ENCODE data around the gene PRRT3.

The PRRT3 gene

GRCh38 chr3:9916346-9916733 lies 35.9 kb downstream of the PRRT3 start:
- peak overlapping the region; percentile 70 for H3K4me3 Mint-ChIP-seq
- H3K27me3 Mint-ChIP-seq = peaks cover 6% of the 10 kb centered on the region
- peak overlapping the region; percentile 31 for H3K27ac Mint-ChIP-seq
- H3K4me1 Mint-ChIP-seq (ENCODE audit: low read depth) = peaks cover 27% of the 10 kb centered on the region
- H3K9me3 Mint-ChIP-seq = no peaks in the 10 kb centered on the region
- H3K36me3 Mint-ChIP-seq (ENCODE audit: low read depth) = no peaks in the 10 kb centered on the region

- Mint-ChIP-seq H3K27ac (peak overlapping the region; percentile 36), H3K4me1 (ENCODE audit: low read depth) (peaks cover 27% of the 10 kb centered on the region), H3K36me3 (ENCODE audit: low read depth) (no peaks in the 10 kb centered on the region), H3K9me3 (no peaks in the 10 kb centered on the region), H3K4me3 (peak overlapping the region; percentile 70), H3K27me3 (peaks cover 6% of the 10 kb centered on the region)
These were observed 36.7 kb downstream of the PRRT3 start for GRCh38 chr3:9915254-9916141.

- Mint-ChIP-seq H3K27me3 (peaks cover 6% of the 10 kb centered on the region), H3K36me3 (ENCODE audit: low read depth) (no peaks in the 10 kb centered on the region), H3K4me1 (ENCODE audit: low read depth) (peaks cover 29% of the 10 kb centered on the region), H3K4me3 (peak overlapping the region; percentile 13), H3K27ac (no peak overlapping the region), H3K9me3 (no peaks in the 10 kb centered on the region)
These were observed 37.5 kb downstream of the PRRT3 start for GRCh38 chr3:9914559-9915253.

- Mint-ChIP-seq H3K4me3 (no peak overlapping the region), H3K36me3 (ENCODE audit: low read depth) (no peaks in the 10 kb centered on the region), H3K9me3 (no peaks in the 10 kb centered on the region)
These were observed 38.2 kb downstream of the PRRT3 start for GRCh38 chr3:9914011-9914410.

GRCh38 chr3:9913601-9914000 lies 38.6 kb downstream of the PRRT3 start:
- H3K9me3 Mint-ChIP-seq = no peaks in the 10 kb centered on the region
- H3K4me3 Mint-ChIP-seq = no peak overlapping the region
- peaks cover 6% of the 10 kb centered on the region for H3K27me3 Mint-ChIP-seq
- H3K4me1 Mint-ChIP-seq (ENCODE audit: low read depth) = peaks cover 36% of the 10 kb centered on the region
- H3K27ac Mint-ChIP-seq = no peak overlapping the region
- H3K36me3 Mint-ChIP-seq (ENCODE audit: low read depth) = no peaks in the 10 kb centered on the region

More at GRCh38 chr3:9914011-9914410, 38.2 kb downstream of the PRRT3 start:
- Mint-ChIP-seq H3K27ac (no peak overlapping the region), H3K4me1 (ENCODE audit: low read depth) (peaks cover 36% of the 10 kb centered on the region), H3K27me3 (peaks cover 6% of the 10 kb centered on the region)

GRCh38 chr3:9912294-9912935 lies 39.8 kb downstream of the PRRT3 start:
- Mint-ChIP-seq H3K9me3 (no peaks in the 10 kb centered on the region), H3K4me3 (no peak overlapping the region), H3K27me3 (peaks cover 6% of the 10 kb centered on the region), H3K27ac (no peak overlapping the region), H3K4me1 (ENCODE audit: low read depth) (peaks cover 36% of the 10 kb centered on the region), H3K36me3 (ENCODE audit: low read depth) (no peaks in the 10 kb centered on the region)

GRCh38 chr3:9911863-9912262 lies 40.3 kb downstream of the PRRT3 start:
- H3K27me3 Mint-ChIP-seq = peaks cover 6% of the 10 kb centered on the region
- no peaks in the 10 kb centered on the region for H3K9me3 Mint-ChIP-seq
- H3K36me3 Mint-ChIP-seq (ENCODE audit: low read depth) = no peaks in the 10 kb centered on the region
- H3K4me3 Mint-ChIP-seq = no peak overlapping the region
- peaks cover 35% of the 10 kb centered on the region for H3K4me1 Mint-ChIP-seq (ENCODE audit: low read depth)
- H3K27ac Mint-ChIP-seq = no peak overlapping the region

GRCh38 chr3:9909221-9910013 lies 42.8 kb downstream of the PRRT3 start:
- H3K27me3 Mint-ChIP-seq = peaks cover 6% of the 10 kb centered on the region
- no peaks in the 10 kb centered on the region for H3K9me3 Mint-ChIP-seq
- H3K36me3 Mint-ChIP-seq (ENCODE audit: low read depth) = no peaks in the 10 kb centered on the region
- H3K27ac Mint-ChIP-seq = no peak overlapping the region
- H3K4me3 Mint-ChIP-seq = no peak overlapping the region
- peaks cover 23% of the 10 kb centered on the region for H3K4me1 Mint-ChIP-seq (ENCODE audit: low read depth)

- H3K27me3 Mint-ChIP-seq = peaks cover 2% of the 10 kb centered on the region
- peaks cover 27% of the 10 kb centered on the region for H3K4me1 Mint-ChIP-seq (ENCODE audit: low read depth)
- no peak overlapping the region for H3K4me3 Mint-ChIP-seq
- no peak overlapping the region for H3K27ac Mint-ChIP-seq
- H3K36me3 Mint-ChIP-seq (ENCODE audit: low read depth) = no peaks in the 10 kb centered on the region
- H3K9me3 Mint-ChIP-seq = no peaks in the 10 kb centered on the region
These were observed 43.9 kb downstream of the PRRT3 start for GRCh38 chr3:9908286-9908685.

- peaks cover 33% of the 10 kb centered on the region for H3K4me1 Mint-ChIP-seq (ENCODE audit: low read depth)
- peaks cover 1% of the 10 kb centered on the region for H3K27me3 Mint-ChIP-seq
- no peak overlapping the region for H3K27ac Mint-ChIP-seq
- H3K36me3 Mint-ChIP-seq (ENCODE audit: low read depth) = no peaks in the 10 kb centered on the region
- no peaks in the 10 kb centered on the region for H3K9me3 Mint-ChIP-seq
- no peak overlapping the region for H3K4me3 Mint-ChIP-seq
These were observed 45.7 kb downstream of the PRRT3 start for GRCh38 chr3:9906480-9906879.

GRCh38 chr3:9903904-9904303 lies 48.3 kb downstream of the PRRT3 start:
- Mint-ChIP-seq H3K9me3 (no peaks in the 10 kb centered on the region), H3K27ac (no peak overlapping the region), H3K36me3 (ENCODE audit: low read depth) (no peaks in the 10 kb centered on the region), H3K27me3 (no peaks in the 10 kb centered on the region), H3K4me3 (no peak overlapping the region), H3K4me1 (ENCODE audit: low read depth) (peaks cover 28% of the 10 kb centered on the region)

- peak overlapping the region; percentile 65 for H3K27ac Mint-ChIP-seq
- no peaks in the 10 kb centered on the region for H3K9me3 Mint-ChIP-seq
- no peaks in the 10 kb centered on the region for H3K36me3 Mint-ChIP-seq (ENCODE audit: low read depth)
- H3K27me3 Mint-ChIP-seq = no peaks in the 10 kb centered on the region
- peaks cover 34% of the 10 kb centered on the region for H3K4me1 Mint-ChIP-seq (ENCODE audit: low read depth)
- peak overlapping the region; percentile 44 for H3K4me3 Mint-ChIP-seq
These were observed 49.0 kb downstream of the PRRT3 start for GRCh38 chr3:9903238-9903624.

GRCh38 chr3:9902372-9903237 lies 49.6 kb downstream of the PRRT3 start, which contains the start of gene IL17RE:
IL17RE (plus strand) TSS chr3:9902848; CDS start chr3:9902933, 85 bp downstream.
- H3K4me3 Mint-ChIP-seq = peak within 1 kb of the TSS; percentile 45
- peaks cover 38% of the 10 kb centered on the region for H3K4me1 Mint-ChIP-seq (ENCODE audit: low read depth)

More at GRCh38 chr3:9902372-9903237, 49.6 kb downstream of the PRRT3 start, which contains the start of gene IL17RE:
- Mint-ChIP-seq H3K27ac (peak within 1 kb of the TSS; percentile 78), H3K27me3 (no peaks in the 10 kb centered on the region), H3K9me3 (no peaks in the 10 kb centered on the region), H3K36me3 (ENCODE audit: low read depth) (no peaks in the 10 kb centered on the region)

Data from stimulated activated naive CD8-positive, alpha-beta T cell treated with anti-CD3 and anti-CD28 coated beads, Interleukin-15, Interleukin-2, amounts not matched to agents 100 ng/mL and 50 ng/mL, for 24 hours (primary cell).